HepG2 (cell line): ENCODE measurements around the gene SNX2. TPM values are rescaled to one million over a fixed set of nuclear protein-coding genes. Genes with fewer than 3 reads are reported as not detected.

Source experiments
- POLR2G ChIP-seq: fragments of 200-400 bp; formaldehyde crosslinking; IDR thresholded peaks from 2 replicates; pipeline ENCODE4 v1.6.1; 2018; ENCODE audit warnings: mild to moderate bottlenecking, low read depth, low read length, moderate library complexity
- ZNF652 ChIP-seq: IDR thresholded peaks from 2 replicates; pipeline ENCODE4 v1.6.1; 2016; ENCODE audit warnings: low read depth, borderline replicate concordance
- polyA plus RNA-seq, 8 experiments: library from polyadenylated mRNA; depleted of rRNA in 3 of 8; stranded (reverse) in 7 of 8; unstranded in 1 of 8; fragments of >200 nt; fragmentation: Illumina TruSeq in 4 of 8; extraction: Trizol in 4 of 8; gene quantifications; 2 replicates each; pipeline versions ENCODE4 v1.2.1 to v1.2.3, GENCODE V29; 2011 to 2016; ENCODE audit warnings: low read depth in 4 of 8, missing spikeins in 1 of 8, mixed read lengths in 1 of 8; ENCODE audit not compliant: insufficient read depth in 1 of 8
- total RNA-seq, 5 experiments: library from RNA; depleted of rRNA; stranded (reverse); fragments of >200 nt; fragmentation: Illumina TruSeq; extraction: Trizol; gene quantifications; 2 replicates each; pipeline ENCODE4 v1.2.3, GENCODE V29; 2016; ENCODE audit warnings: low read depth in 1 of 5
- TF ChIP-seq, protein P1 (sequence below): sonication (generic); formaldehyde crosslinking; IDR thresholded peaks from 2 replicates; pipeline ENCODE4 v1.5.0; 2020; ENCODE audit warnings: mild to moderate bottlenecking, missing genetic modification reagents, borderline replicate concordance
- TF ChIP-seq, protein P2 (sequence below): sonication (generic); formaldehyde crosslinking; IDR thresholded peaks from 2 replicates; pipeline ENCODE4 v1.8.0; 2022; ENCODE audit warnings: missing genetic modification reagents, mild to moderate bottlenecking, borderline replicate concordance
- TF ChIP-seq, protein P3 (sequence below): IDR thresholded peaks from 2 replicates; pipeline ENCODE4 v1.6.1; 2016; ENCODE audit warnings: missing compliant biosample characterization, missing genetic modification reagents, borderline replicate concordance
- TF ChIP-seq, protein P4 (sequence below): sonication (generic); formaldehyde crosslinking; IDR thresholded peaks from 2 replicates; pipeline ENCODE4 v1.5.1; 2020; ENCODE audit warnings: mild to moderate bottlenecking, missing genetic modification reagents, moderate library complexity
- TF ChIP-seq, protein P5 (sequence below): IDR thresholded peaks from 2 replicates; pipeline ENCODE4 v1.4.0; 2020; ENCODE audit warnings: mild to moderate bottlenecking, missing genetic modification reagents
- TF ChIP-seq, protein P6 (sequence below): sonication (generic); formaldehyde crosslinking; IDR thresholded peaks from 2 replicates; pipeline ENCODE4 v1.9.0; 2021; ENCODE audit warnings: missing genetic modification reagents, borderline replicate concordance

The SNX2 gene
- total and polyA plus RNA-seq, 2 of the 13 experiments (the other 11 are each of a cell fraction or from before 2014, with no cell fraction given) = 26.4 to 78.8 TPM

DNA sequence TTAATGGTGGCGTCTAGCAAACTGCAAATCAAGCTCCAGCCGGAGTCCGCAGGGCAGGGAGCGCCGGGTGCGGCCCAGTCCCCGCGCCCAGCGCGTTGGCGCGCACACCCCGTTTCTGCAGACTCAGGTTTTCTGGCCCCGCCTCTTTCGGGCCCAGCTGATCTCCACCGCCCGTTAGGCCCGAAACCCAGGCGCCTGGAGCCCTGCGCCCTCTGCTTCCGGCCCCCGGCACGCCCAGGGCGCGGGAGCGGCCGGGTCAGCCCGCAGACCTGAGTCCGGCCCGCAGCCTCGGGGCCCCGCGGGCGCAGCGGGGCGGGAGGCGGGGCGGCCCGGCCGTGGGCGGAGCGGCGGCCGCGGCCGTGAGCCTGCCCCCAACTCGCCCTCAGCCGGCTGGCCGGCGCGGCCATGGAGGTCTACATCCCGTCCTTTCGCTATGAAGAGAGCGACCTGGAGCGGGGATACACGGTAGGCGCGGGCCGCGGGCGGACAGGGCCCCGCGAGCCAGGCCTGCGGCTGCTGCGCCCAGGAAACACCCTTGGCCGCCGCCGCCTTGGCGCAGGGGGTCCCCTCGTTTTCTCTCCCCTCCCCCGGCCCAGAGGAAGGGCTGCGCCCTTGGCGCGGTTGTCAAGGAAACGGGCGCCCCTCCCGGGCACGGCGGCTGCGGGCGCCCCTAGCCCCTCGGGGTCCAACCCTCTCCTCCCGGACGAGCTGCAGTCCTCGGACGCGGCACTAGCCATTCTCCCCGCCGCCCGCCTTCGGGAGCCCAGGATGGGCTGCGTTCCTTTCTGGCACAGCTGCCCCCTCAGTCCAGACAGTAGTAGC, 70.6 kb downstream of the SNX2 start, which contains the start of gene SNX24 (continued):
- TF ChIP-seq, protein P1, sequence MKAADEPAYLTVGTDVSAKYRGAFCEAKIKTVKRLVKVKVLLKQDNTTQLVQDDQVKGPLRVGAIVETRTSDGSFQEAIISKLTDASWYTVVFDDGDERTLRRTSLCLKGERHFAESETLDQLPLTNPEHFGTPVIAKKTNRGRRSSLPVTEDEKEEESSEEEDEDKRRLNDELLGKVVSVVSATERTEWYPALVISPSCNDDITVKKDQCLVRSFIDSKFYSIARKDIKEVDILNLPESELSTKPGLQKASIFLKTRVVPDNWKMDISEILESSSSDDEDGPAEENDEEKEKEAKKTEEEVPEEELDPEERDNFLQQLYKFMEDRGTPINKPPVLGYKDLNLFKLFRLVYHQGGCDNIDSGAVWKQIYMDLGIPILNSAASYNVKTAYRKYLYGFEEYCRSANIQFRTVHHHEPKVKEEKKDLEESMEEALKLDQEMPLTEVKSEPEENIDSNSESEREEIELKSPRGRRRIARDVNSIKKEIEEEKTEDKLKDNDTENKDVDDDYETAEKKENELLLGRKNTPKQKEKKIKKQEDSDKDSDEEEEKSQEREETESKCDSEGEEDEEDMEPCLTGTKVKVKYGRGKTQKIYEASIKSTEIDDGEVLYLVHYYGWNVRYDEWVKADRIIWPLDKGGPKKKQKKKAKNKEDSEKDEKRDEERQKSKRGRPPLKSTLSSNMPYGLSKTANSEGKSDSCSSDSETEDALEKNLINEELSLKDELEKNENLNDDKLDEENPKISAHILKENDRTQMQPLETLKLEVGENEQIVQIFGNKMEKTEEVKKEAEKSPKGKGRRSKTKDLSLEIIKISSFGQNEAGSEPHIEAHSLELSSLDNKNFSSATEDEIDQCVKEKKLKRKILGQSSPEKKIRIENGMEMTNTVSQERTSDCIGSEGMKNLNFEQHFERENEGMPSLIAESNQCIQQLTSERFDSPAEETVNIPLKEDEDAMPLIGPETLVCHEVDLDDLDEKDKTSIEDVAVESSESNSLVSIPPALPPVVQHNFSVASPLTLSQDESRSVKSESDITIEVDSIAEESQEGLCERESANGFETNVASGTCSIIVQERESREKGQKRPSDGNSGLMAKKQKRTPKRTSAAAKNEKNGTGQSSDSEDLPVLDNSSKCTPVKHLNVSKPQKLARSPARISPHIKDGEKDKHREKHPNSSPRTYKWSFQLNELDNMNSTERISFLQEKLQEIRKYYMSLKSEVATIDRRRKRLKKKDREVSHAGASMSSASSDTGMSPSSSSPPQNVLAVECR (CRISPR knock-in tag) = peak; percentile 74; the same call in 1 of the 2 replicates
- no peak for TF ChIP-seq ZNF652 (CRISPR knock-in tag)
- TF ChIP-seq POLR2G = peak; percentile 82
- TF ChIP-seq, protein P2, sequence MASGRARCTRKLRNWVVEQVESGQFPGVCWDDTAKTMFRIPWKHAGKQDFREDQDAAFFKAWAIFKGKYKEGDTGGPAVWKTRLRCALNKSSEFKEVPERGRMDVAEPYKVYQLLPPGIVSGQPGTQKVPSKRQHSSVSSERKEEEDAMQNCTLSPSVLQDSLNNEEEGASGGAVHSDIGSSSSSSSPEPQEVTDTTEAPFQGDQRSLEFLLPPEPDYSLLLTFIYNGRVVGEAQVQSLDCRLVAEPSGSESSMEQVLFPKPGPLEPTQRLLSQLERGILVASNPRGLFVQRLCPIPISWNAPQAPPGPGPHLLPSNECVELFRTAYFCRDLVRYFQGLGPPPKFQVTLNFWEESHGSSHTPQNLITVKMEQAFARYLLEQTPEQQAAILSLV (CRISPR knock-in tag) = peak; percentile 75
- TF ChIP-seq, protein P3, sequence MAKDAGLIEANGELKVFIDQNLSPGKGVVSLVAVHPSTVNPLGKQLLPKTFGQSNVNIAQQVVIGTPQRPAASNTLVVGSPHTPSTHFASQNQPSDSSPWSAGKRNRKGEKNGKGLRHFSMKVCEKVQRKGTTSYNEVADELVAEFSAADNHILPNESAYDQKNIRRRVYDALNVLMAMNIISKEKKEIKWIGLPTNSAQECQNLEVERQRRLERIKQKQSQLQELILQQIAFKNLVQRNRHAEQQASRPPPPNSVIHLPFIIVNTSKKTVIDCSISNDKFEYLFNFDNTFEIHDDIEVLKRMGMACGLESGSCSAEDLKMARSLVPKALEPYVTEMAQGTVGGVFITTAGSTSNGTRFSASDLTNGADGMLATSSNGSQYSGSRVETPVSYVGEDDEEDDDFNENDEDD (CRISPR knock-in tag) = peak; percentile 67; the same call in 1 of the 2 replicates
- TF ChIP-seq, protein P4, sequence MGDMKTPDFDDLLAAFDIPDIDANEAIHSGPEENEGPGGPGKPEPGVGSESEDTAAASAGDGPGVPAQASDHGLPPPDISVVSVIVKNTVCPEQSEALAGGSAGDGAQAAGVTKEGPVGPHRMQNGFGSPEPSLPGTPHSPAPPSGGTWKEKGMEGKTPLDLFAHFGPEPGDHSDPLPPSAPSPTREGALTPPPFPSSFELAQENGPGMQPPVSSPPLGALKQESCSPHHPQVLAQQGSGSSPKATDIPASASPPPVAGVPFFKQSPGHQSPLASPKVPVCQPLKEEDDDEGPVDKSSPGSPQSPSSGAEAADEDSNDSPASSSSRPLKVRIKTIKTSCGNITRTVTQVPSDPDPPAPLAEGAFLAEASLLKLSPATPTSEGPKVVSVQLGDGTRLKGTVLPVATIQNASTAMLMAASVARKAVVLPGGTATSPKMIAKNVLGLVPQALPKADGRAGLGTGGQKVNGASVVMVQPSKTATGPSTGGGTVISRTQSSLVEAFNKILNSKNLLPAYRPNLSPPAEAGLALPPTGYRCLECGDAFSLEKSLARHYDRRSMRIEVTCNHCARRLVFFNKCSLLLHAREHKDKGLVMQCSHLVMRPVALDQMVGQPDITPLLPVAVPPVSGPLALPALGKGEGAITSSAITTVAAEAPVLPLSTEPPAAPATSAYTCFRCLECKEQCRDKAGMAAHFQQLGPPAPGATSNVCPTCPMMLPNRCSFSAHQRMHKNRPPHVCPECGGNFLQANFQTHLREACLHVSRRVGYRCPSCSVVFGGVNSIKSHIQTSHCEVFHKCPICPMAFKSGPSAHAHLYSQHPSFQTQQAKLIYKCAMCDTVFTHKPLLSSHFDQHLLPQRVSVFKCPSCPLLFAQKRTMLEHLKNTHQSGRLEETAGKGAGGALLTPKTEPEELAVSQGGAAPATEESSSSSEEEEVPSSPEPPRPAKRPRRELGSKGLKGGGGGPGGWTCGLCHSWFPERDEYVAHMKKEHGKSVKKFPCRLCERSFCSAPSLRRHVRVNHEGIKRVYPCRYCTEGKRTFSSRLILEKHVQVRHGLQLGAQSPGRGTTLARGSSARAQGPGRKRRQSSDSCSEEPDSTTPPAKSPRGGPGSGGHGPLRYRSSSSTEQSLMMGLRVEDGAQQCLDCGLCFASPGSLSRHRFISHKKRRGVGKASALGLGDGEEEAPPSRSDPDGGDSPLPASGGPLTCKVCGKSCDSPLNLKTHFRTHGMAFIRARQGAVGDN (CRISPR knock-in tag) = peak; percentile 89
- TF ChIP-seq, protein P5, sequence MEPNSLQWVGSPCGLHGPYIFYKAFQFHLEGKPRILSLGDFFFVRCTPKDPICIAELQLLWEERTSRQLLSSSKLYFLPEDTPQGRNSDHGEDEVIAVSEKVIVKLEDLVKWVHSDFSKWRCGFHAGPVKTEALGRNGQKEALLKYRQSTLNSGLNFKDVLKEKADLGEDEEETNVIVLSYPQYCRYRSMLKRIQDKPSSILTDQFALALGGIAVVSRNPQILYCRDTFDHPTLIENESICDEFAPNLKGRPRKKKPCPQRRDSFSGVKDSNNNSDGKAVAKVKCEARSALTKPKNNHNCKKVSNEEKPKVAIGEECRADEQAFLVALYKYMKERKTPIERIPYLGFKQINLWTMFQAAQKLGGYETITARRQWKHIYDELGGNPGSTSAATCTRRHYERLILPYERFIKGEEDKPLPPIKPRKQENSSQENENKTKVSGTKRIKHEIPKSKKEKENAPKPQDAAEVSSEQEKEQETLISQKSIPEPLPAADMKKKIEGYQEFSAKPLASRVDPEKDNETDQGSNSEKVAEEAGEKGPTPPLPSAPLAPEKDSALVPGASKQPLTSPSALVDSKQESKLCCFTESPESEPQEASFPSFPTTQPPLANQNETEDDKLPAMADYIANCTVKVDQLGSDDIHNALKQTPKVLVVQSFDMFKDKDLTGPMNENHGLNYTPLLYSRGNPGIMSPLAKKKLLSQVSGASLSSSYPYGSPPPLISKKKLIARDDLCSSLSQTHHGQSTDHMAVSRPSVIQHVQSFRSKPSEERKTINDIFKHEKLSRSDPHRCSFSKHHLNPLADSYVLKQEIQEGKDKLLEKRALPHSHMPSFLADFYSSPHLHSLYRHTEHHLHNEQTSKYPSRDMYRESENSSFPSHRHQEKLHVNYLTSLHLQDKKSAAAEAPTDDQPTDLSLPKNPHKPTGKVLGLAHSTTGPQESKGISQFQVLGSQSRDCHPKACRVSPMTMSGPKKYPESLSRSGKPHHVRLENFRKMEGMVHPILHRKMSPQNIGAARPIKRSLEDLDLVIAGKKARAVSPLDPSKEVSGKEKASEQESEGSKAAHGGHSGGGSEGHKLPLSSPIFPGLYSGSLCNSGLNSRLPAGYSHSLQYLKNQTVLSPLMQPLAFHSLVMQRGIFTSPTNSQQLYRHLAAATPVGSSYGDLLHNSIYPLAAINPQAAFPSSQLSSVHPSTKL = peak; percentile 46
- TF ChIP-seq, protein P6, sequence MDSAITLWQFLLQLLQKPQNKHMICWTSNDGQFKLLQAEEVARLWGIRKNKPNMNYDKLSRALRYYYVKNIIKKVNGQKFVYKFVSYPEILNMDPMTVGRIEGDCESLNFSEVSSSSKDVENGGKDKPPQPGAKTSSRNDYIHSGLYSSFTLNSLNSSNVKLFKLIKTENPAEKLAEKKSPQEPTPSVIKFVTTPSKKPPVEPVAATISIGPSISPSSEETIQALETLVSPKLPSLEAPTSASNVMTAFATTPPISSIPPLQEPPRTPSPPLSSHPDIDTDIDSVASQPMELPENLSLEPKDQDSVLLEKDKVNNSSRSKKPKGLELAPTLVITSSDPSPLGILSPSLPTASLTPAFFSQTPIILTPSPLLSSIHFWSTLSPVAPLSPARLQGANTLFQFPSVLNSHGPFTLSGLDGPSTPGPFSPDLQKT = no peak
